A673 (cell line): ENCODE data around the gene GMPPA. TPM values are rescaled to one million over a fixed set of nuclear protein-coding genes. Genes with fewer than 3 reads are reported as not detected.

Source experiments
- BruUV-seq: library from RNA; stranded (reverse); fragments of 400-500 nt; replicated peaks from 2 replicates; lab custom pipeline; 2021; lab: Mats Ljungman, UMichigan
- CTCF ChIA-PET: fragments of 300-600 bp; sonication (Branson Sonifier 250); formaldehyde crosslinking; loops from one replicate; lab custom pipeline; 2022; ENCODE audit warnings: antibody characterized with exemption; lab: Charles Lee
- POLR2A ChIA-PET: fragments of 300-600 bp; sonication (Branson Sonifier 250); formaldehyde crosslinking; loops from one replicate; lab custom pipeline; 2022; ENCODE audit warnings: antibody characterized with exemption; ENCODE audit not compliant: low non-redundant PET; lab: Charles Lee
- DNase-seq: peaks from one replicate; pipeline ENCODE4 v3.0.0-alpha.2; 2015; ENCODE audit warnings: low spot score
- H3K27ac ChIP-seq: fragments of 200-600 bp; sonication (generic); 2 replicates; pipeline ENCODE4 v1.5.1; 2016; ENCODE audit warnings: mixed run types, low read depth, mild to moderate bottlenecking, mixed read lengths, antibody characterized with exemption, low read length; ENCODE audit not compliant: poor library complexity, severe bottlenecking
- H3K27me3 ChIP-seq: fragments of 200-600 bp; sonication (generic); replicated peaks from 2 replicates; pipeline ENCODE4 v1.6.1; 2017; ENCODE audit warnings: mixed run types, low read depth, mild to moderate bottlenecking, mixed read lengths, antibody characterized with exemption, low read length; ENCODE audit not compliant: insufficient read depth, poor library complexity
- H3K36me3 ChIP-seq: fragments of 200-600 bp; sonication (generic); 2 replicates; pipeline ENCODE4 v1.6.1; 2016; ENCODE audit warnings: mixed run types, mild to moderate bottlenecking, mixed read lengths, antibody characterized with exemption, low read length; ENCODE audit not compliant: insufficient read depth, poor library complexity, severe bottlenecking
- H3K4me1 ChIP-seq: fragments of 200-600 bp; sonication (generic); 2 replicates; pipeline ENCODE4 v1.6.1; 2017; ENCODE audit warnings: mixed run types, mild to moderate bottlenecking, mixed read lengths, antibody characterized with exemption, low read length; ENCODE audit not compliant: insufficient read depth, poor library complexity, severe bottlenecking
- H3K4me3 ChIP-seq: fragments of 200-600 bp; sonication (generic); 2 replicates; pipeline ENCODE4 v1.5.1; 2016; ENCODE audit warnings: low read depth, mixed run types, mild to moderate bottlenecking, mixed read lengths, low read length; ENCODE audit not compliant: poor library complexity, severe bottlenecking
- H3K9me3 ChIP-seq: fragments of 200-600 bp; sonication (generic); 2 replicates; pipeline ENCODE4 v1.6.1; 2016; ENCODE audit warnings: mixed run types, low read depth, mild to moderate bottlenecking, mixed read lengths, antibody characterized with exemption, low read length; ENCODE audit not compliant: poor library complexity, severe bottlenecking
- EZH2 ChIP-seq: fragments of 200-600 bp; sonication (generic); IDR thresholded peaks from 2 replicates; pipeline ENCODE4 v1.6.1; 2017; ENCODE audit warnings: borderline replicate concordance, low read depth, mild to moderate bottlenecking, mixed read lengths, antibody characterized with exemption, low read length; ENCODE audit not compliant: poor library complexity, severe bottlenecking
- intact Hi-C: fragments of 100-400 bp; cut with micrococcal nuclease; formaldehyde crosslinking; loops from one replicate; pipeline ENCODE4 v1.10.0; 2022; ENCODE audit not compliant: unreplicated experiment
- microRNA-seq: library from miRNA; unstranded; fragments of <30 nt; microRNA quantifications from one replicate; pipeline ENCODE4 v1.2.0, GENCODE V29; 2021
- total RNA-seq: library from RNA; stranded (reverse); gene quantifications from 2 replicates; pipeline ENCODE4 v1.2.3, GENCODE V29; 2021
- TF ChIP-seq, protein P1 (sequence below): fragments of 300-800, 200-600 bp; sonication (generic); conservative IDR thresholded peaks from 2 replicates; pipeline ENCODE4 v1.5.1; 2017; ENCODE audit warnings: low read depth, mild to moderate bottlenecking, antibody characterized with exemption, low read length, moderate library complexity, mixed read lengths

Gene GMPPA
- total RNA-seq, 1 experiment from 2014 or later, result 32.1 TPM

DNA sequence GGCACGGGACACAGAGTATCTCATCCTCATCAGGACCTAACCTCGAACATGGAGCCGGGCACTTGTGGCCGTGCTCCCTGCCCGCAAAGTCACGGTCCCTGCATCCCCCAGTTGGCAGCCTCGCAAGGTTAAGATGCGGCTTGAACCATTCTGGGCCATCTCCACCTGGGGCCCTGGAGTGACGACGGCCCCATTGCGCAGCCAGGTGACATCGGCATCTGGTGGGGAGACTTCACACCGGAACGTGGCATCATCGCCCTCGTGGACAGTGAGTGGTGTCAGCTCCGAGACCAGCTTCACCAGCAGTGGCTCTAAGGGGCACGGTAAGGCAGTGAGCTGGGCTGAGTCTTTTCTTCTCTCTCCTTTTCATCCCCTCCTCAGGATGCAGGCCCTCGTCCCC lies 57.7 kb downstream of the GMPPA start:
- Histone ChIP-seq H3K27ac (no peak overlapping the region), H3K36me3 (no peaks in the 10 kb centered on the region), H3K4me1 (no peaks in the 10 kb centered on the region), H3K9me3 (no peaks in the 10 kb centered on the region), H3K27me3 (no peaks in the 10 kb centered on the region), H3K4me3 (no peak overlapping the region)
- intact Hi-C loops, result no loop called here
- DNase-seq, result no peak
- ChIA-PET CTCF (no interaction called here), POLR2A (no interaction called here)
- no TSS peak for BruUV-seq
- TF ChIP-seq EZH2, result no peak
- TF ChIP-seq, protein P1, sequence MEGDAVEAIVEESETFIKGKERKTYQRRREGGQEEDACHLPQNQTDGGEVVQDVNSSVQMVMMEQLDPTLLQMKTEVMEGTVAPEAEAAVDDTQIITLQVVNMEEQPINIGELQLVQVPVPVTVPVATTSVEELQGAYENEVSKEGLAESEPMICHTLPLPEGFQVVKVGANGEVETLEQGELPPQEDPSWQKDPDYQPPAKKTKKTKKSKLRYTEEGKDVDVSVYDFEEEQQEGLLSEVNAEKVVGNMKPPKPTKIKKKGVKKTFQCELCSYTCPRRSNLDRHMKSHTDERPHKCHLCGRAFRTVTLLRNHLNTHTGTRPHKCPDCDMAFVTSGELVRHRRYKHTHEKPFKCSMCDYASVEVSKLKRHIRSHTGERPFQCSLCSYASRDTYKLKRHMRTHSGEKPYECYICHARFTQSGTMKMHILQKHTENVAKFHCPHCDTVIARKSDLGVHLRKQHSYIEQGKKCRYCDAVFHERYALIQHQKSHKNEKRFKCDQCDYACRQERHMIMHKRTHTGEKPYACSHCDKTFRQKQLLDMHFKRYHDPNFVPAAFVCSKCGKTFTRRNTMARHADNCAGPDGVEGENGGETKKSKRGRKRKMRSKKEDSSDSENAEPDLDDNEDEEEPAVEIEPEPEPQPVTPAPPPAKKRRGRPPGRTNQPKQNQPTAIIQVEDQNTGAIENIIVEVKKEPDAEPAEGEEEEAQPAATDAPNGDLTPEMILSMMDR, result no peak

Small RNA genes lying within 50 kb of the gene (microRNA-seq; reads per million reads assigned to microRNA genes)
- gene MIR3132, result 1.3 reads per million

Other genes with a start within 250 kb of the GMPPA start
- not detected in 2 replicates for gene TUBA4B, start 245.6 kb upstream of the GMPPA start, total RNA-seq
- gene TUBA4A, start 245.0 kb upstream of the GMPPA start, total RNA-seq, result 62.9 and 68.0 TPM in 2 replicates
- 24.4 and 24.6 TPM in 2 replicates for gene DNAJB2, start 219.5 kb upstream of the GMPPA start, total RNA-seq
- 0.30 TPM in 1 of 2 replicates, not detected in the other for gene PTPRN, start 189.5 kb upstream of the GMPPA start, total RNA-seq
- gene RESP18, start 166.1 kb upstream of the GMPPA start, total RNA-seq, result not detected in 2 replicates
- 69.2 and 83.0 TPM in 2 replicates for gene DNPEP, start 111.0 kb upstream of the GMPPA start, total RNA-seq
- not detected in 2 replicates for gene DES, start 80.5 kb upstream of the GMPPA start, total RNA-seq
- 8.4 and 15.7 TPM in 2 replicates for gene SPEG, start 64.0 kb upstream of the GMPPA start, total RNA-seq
- 0.45 and 1.2 TPM in 2 replicates for gene ASIC4, start 15.6 kb downstream of the GMPPA start, total RNA-seq
- gene CHPF, start 44.9 kb downstream of the GMPPA start, total RNA-seq, result 13.8 and 15.8 TPM in 2 replicates
- 4.6 and 7.6 TPM in 2 replicates for gene TMEM198, start 45.1 kb downstream of the GMPPA start, total RNA-seq
- 23.1 and 46.6 TPM in 2 replicates for gene OBSL1, start 72.6 kb downstream of the GMPPA start, total RNA-seq
- gene INHA, start 73.4 kb downstream of the GMPPA start, total RNA-seq, result 0.70 TPM in 1 of 2 replicates, not detected in the other
- 35.6 and 43.9 TPM in 2 replicates for gene STK11IP, start 99.0 kb downstream of the GMPPA start, total RNA-seq
- 0.52 and 1.5 TPM in 2 replicates for gene SLC4A3, start 128.7 kb downstream of the GMPPA start, total RNA-seq